HL-60 (cell line): ENCODE measurements around the gene IRX4.

ENCODE experiments used
- DNase-seq, 2 experiments: peaks; one replicate each; pipeline ENCODE4 v3.0.0-alpha.2; 2010 to 2020; ENCODE audit warnings: low read depth in 1 of 2, low spot score in 1 of 2
- H3K27ac ChIP-seq: fragments of 250-450 bp; sonication (Bioruptor Pico); replicated peaks from 2 replicates; pipeline ENCODE4 v1.5.1; 2020; ENCODE audit warnings: mild to moderate bottlenecking, moderate library complexity
- H3K27me3 ChIP-seq: fragments of 250-450 bp; sonication (Bioruptor Pico); 2 replicates; pipeline ENCODE4 v1.5.1; 2021; ENCODE audit warnings: mild to moderate bottlenecking, moderate library complexity; ENCODE audit not compliant: insufficient read depth, poor library complexity, severe bottlenecking
- H3K4me3 ChIP-seq: replicated peaks from 2 replicates; pipeline ENCODE4 v1.5.1; 2011; ENCODE audit warnings: mild to moderate bottlenecking, control low read depth, low read length; ENCODE audit not compliant: insufficient read depth
- CTCF ChIP-seq: IDR thresholded peaks from one replicate; pipeline ENCODE4 v1.5.1; 2011; ENCODE audit warnings: low read length, control low read depth, inconsistent platforms; ENCODE audit not compliant: insufficient read depth
- GABPA ChIP-seq: IDR thresholded peaks from 2 replicates; pipeline ENCODE4 v1.6.1; 2012; ENCODE audit warnings: low read depth
- POLR2AphosphoS5 ChIP-seq: IDR thresholded peaks from 2 replicates; pipeline ENCODE4 v1.6.1; 2012; ENCODE audit warnings: low read depth
- SPI1 ChIP-seq: IDR thresholded peaks from 2 replicates; pipeline ENCODE4 v1.6.1; 2012; ENCODE audit warnings: low read depth, mild to moderate bottlenecking, borderline replicate concordance
- TF ChIP-seq, protein P1 (sequence below): IDR thresholded peaks from 2 replicates; pipeline ENCODE4 v1.6.1; 2012; ENCODE audit warnings: low read depth; ENCODE audit not compliant: insufficient replicate concordance

Gene IRX4

DNA sequence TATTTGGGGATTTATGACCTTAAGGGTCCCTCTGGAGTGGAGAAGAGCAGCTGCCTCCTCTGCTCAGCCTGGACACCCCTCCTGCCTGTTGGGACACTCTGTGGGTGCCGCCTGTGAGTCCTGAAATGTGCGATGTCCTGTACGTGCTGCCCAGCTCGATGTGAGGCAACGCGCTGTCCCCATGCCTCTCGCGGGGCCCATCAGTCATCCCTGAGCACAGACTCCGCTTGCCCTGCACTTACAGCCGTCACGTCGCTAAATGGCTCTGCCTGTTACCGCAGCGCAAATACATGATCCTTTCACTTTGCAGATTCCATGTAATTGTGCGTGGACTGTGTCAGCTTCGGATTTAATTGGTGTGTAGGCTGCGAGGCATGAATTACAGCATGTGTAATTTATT is 27.1 kb downstream of the IRX4 start:
- H3K4me3 ChIP-seq, result no peak overlapping the region
- no peak overlapping the region for H3K27ac ChIP-seq
- DNase-seq, result no peak
- peaks cover 12% of the 10 kb centered on the region for H3K27me3 ChIP-seq
- no peak for TF ChIP-seq CTCF
- no peak for TF ChIP-seq SPI1
- TF ChIP-seq POLR2AphosphoS5, result no peak
- TF ChIP-seq, protein P1, sequence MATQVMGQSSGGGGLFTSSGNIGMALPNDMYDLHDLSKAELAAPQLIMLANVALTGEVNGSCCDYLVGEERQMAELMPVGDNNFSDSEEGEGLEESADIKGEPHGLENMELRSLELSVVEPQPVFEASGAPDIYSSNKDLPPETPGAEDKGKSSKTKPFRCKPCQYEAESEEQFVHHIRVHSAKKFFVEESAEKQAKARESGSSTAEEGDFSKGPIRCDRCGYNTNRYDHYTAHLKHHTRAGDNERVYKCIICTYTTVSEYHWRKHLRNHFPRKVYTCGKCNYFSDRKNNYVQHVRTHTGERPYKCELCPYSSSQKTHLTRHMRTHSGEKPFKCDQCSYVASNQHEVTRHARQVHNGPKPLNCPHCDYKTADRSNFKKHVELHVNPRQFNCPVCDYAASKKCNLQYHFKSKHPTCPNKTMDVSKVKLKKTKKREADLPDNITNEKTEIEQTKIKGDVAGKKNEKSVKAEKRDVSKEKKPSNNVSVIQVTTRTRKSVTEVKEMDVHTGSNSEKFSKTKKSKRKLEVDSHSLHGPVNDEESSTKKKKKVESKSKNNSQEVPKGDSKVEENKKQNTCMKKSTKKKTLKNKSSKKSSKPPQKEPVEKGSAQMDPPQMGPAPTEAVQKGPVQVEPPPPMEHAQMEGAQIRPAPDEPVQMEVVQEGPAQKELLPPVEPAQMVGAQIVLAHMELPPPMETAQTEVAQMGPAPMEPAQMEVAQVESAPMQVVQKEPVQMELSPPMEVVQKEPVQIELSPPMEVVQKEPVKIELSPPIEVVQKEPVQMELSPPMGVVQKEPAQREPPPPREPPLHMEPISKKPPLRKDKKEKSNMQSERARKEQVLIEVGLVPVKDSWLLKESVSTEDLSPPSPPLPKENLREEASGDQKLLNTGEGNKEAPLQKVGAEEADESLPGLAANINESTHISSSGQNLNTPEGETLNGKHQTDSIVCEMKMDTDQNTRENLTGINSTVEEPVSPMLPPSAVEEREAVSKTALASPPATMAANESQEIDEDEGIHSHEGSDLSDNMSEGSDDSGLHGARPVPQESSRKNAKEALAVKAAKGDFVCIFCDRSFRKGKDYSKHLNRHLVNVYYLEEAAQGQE, result no peak

- Histone ChIP-seq H3K27ac (no peak overlapping the region), H3K4me3 (no peak overlapping the region), H3K27me3 (peaks cover 17% of the 10 kb centered on the region)
- no peak for DNase-seq
- TF ChIP-seq CTCF (no peak), GABPA (no peak), SPI1 (no peak), POLR2AphosphoS5 (no peak)
- TF ChIP-seq, protein P1, result no peak
These were observed 27.6 kb downstream of the IRX4 start for GRCh38 chr5:1855075-1855474.

DNA sequence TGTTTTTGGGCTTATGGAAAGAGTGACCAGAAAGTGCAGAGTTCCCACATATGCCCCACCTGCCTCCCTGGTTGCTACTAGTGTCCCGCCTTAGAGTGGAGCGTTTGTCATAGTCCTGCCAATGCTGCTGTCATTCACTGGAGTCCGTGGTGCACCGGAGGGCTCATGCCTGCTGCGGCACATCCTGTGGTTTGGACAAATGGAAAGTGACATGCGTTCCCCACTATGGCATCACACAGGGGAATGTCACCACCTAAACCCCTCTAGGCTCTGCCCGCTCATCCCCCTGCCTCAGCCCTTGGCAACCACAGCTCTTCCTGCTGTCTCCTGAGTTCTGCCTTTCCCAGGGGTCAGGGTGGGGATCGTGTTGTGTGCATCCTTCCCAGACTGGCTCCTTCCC is 29.2 kb downstream of the IRX4 start:
- TF ChIP-seq SPI1 (no peak), CTCF (no peak), POLR2AphosphoS5 (no peak), GABPA (no peak)
- TF ChIP-seq, protein P1, result no peak
- Histone ChIP-seq H3K27me3 (peaks cover 20% of the 10 kb centered on the region), H3K27ac (no peak overlapping the region), H3K4me3 (no peak overlapping the region)
- DNase-seq, result no peak
